ENCODE results near the gene PVR. TPM values are rescaled to one million over a fixed set of nuclear protein-coding genes. Genes with fewer than 3 reads are reported as not detected.
"Not testable (repeated sequence)": the region's sequence is repeated elsewhere in the genome, so short reads cannot be mapped to it uniquely, and the experiment has no call there.

PVR gene
- total RNA-seq, 2 experiments from 2014 or later = 8.9 to 9.8 TPM

- Mint-ChIP-seq H3K4me1 (ENCODE audit: low read depth) (no peaks in the 10 kb centered on the region), H3K36me3 (ENCODE audit: low read depth) (no peaks in the 10 kb centered on the region), H3K4me3 (no peak within 1 kb of the TSS), H3K27ac (no peak within 1 kb of the TSS), H3K27me3 (ENCODE audit: low read depth) (no peaks in the 10 kb centered on the region), H3K9me3 (no peaks in the 10 kb centered on the region)
- CTCF ChIA-PET = no interaction called here
- intact Hi-C loops (cut with micrococcal nuclease) = no loop called here
- DNase-seq = no peak
Observed at GRCh38 chr19:44671400-44671799, 27.7 kb downstream of the PVR start, which contains the start of gene CEACAM19. Gene CEACAM19 (plus strand): TSS chr19:44671482. CDS start chr19:44671932, 450 bp downstream.

GRCh38 chr19:44672226-44672625 is 28.5 kb downstream of the PVR start:
- Mint-ChIP-seq H3K36me3 (ENCODE audit: low read depth) (no peaks in the 10 kb centered on the region), H3K4me3 (no peak overlapping the region), H3K4me1 (ENCODE audit: low read depth) (no peaks in the 10 kb centered on the region), H3K9me3 (no peaks in the 10 kb centered on the region), H3K27me3 (ENCODE audit: low read depth) (no peaks in the 10 kb centered on the region), H3K27ac (no peak overlapping the region)
- DNase-seq = no peak
- intact Hi-C loops (cut with micrococcal nuclease) = no loop called here
- CTCF ChIA-PET = interaction anchor here (0.6 kb wide), 1 partner anchor 17 kb away, joined by 3 read pairs; no protein-coding TSS in a partner anchor

- no peaks in the 10 kb centered on the region for H3K27me3 Mint-ChIP-seq (ENCODE audit: low read depth)
Observed at GRCh38 chr19:44673510-44673909, 29.8 kb downstream of the PVR start.

GRCh38 chr19:44675521-44675920 is 31.8 kb downstream of the PVR start:
- no peak for DNase-seq
- intact Hi-C loops (cut with micrococcal nuclease) = no loop called here

More at GRCh38 chr19:44673510-44673909, 29.8 kb downstream of the PVR start:
- Mint-ChIP-seq H3K36me3 (ENCODE audit: low read depth) (no peaks in the 10 kb centered on the region), H3K4me1 (ENCODE audit: low read depth) (no peaks in the 10 kb centered on the region), H3K4me3 (no peak overlapping the region), H3K9me3 (no peaks in the 10 kb centered on the region), H3K27ac (no peak overlapping the region)
- intact Hi-C loops (cut with micrococcal nuclease) = no loop called here
- CTCF ChIA-PET = interaction anchor here (0.6 kb wide), 1 partner anchor 16 kb away, joined by 3 read pairs; no protein-coding TSS in a partner anchor
- no peak for DNase-seq

GRCh38 chr19:44677019-44677811 is 33.5 kb downstream of the PVR start:
- Mint-ChIP-seq H3K27me3 (ENCODE audit: low read depth) (no peaks in the 10 kb centered on the region), H3K4me1 (ENCODE audit: low read depth) (no peaks in the 10 kb centered on the region), H3K4me3 (no peak overlapping the region), H3K27ac (no peak overlapping the region), H3K36me3 (ENCODE audit: low read depth) (no peaks in the 10 kb centered on the region), H3K9me3 (no peaks in the 10 kb centered on the region)
- CTCF ChIA-PET = interaction anchor here (1.4 kb wide), 1 partner anchor 23 kb away, joined by 3 read pairs; no protein-coding TSS in a partner anchor
- intact Hi-C loops (cut with micrococcal nuclease) = no loop called here
- DNase-seq = no peak

More at GRCh38 chr19:44675521-44675920, 31.8 kb downstream of the PVR start:
- CTCF ChIA-PET = interaction anchor here (1.4 kb wide), 1 partner anchor 21 kb away, joined by 3 read pairs; no protein-coding TSS in a partner anchor
- H3K4me1 Mint-ChIP-seq (ENCODE audit: low read depth) = no peaks in the 10 kb centered on the region
- H3K27me3 Mint-ChIP-seq (ENCODE audit: low read depth) = no peaks in the 10 kb centered on the region
- H3K27ac Mint-ChIP-seq = no peak overlapping the region
- H3K4me3 Mint-ChIP-seq = no peak overlapping the region
- no peaks in the 10 kb centered on the region for H3K36me3 Mint-ChIP-seq (ENCODE audit: low read depth)
- H3K9me3 Mint-ChIP-seq = no peaks in the 10 kb centered on the region

- Mint-ChIP-seq H3K4me1 (ENCODE audit: low read depth) (peaks cover 6% of the 10 kb centered on the region), H3K4me3 (no peak overlapping the region), H3K27ac (no peak overlapping the region), H3K27me3 (ENCODE audit: low read depth) (no peaks in the 10 kb centered on the region), H3K36me3 (ENCODE audit: low read depth) (no peaks in the 10 kb centered on the region), H3K9me3 (no peaks in the 10 kb centered on the region)
- intact Hi-C loops (cut with micrococcal nuclease) = no loop called here
- no peak for DNase-seq
- CTCF ChIA-PET = interaction anchor here (0.8 to 1.7 kb wide), 3 partner anchors 9 to 90 kb away, joined by 5 to 6 read pairs (median 6); no protein-coding TSS in a partner anchor
Observed at GRCh38 chr19:44680536-44680935, 36.8 kb downstream of the PVR start.

GRCh38 chr19:44681992-44682790 is 38.5 kb downstream of the PVR start:
- CTCF ChIA-PET = interaction anchor here (1.2 to 1.4 kb wide), 3 partner anchors 42 to 111 kb away, joined by 4 to 5 read pairs (median 5); no protein-coding TSS in a partner anchor
- H3K4me1 Mint-ChIP-seq (ENCODE audit: low read depth) = peaks cover 8% of the 10 kb centered on the region
- intact Hi-C loops (cut with micrococcal nuclease) = no loop called here

GRCh38 chr19:44682807-44683206 is 39.1 kb downstream of the PVR start:
- H3K27ac Mint-ChIP-seq = no peak overlapping the region
- H3K4me1 Mint-ChIP-seq (ENCODE audit: low read depth) = peaks cover 8% of the 10 kb centered on the region
- CTCF ChIA-PET = interaction anchor here (1.3 to 1.4 kb wide), 2 partner anchors 41 to 112 kb away, joined by 4 to 5 read pairs; no protein-coding TSS in a partner anchor
- no peaks in the 10 kb centered on the region for H3K36me3 Mint-ChIP-seq (ENCODE audit: low read depth)
- intact Hi-C loops (cut with micrococcal nuclease) = no loop called here
- no peak overlapping the region for H3K4me3 Mint-ChIP-seq
- DNase-seq = no peak
- H3K9me3 Mint-ChIP-seq = no peaks in the 10 kb centered on the region
- H3K27me3 Mint-ChIP-seq (ENCODE audit: low read depth) = peaks cover 1% of the 10 kb centered on the region

More at GRCh38 chr19:44681992-44682790, 38.5 kb downstream of the PVR start:
- Mint-ChIP-seq H3K4me3 (no peak overlapping the region), H3K27ac (no peak overlapping the region), H3K9me3 (no peaks in the 10 kb centered on the region), H3K27me3 (ENCODE audit: low read depth) (no peaks in the 10 kb centered on the region), H3K36me3 (ENCODE audit: low read depth) (no peaks in the 10 kb centered on the region)
- DNase-seq = no peak

- H3K27ac Mint-ChIP-seq = no peak overlapping the region
- H3K4me1 Mint-ChIP-seq (ENCODE audit: low read depth) = peaks cover 8% of the 10 kb centered on the region
- CTCF ChIA-PET = no interaction called here
- H3K36me3 Mint-ChIP-seq (ENCODE audit: low read depth) = no peaks in the 10 kb centered on the region
- no peaks in the 10 kb centered on the region for H3K9me3 Mint-ChIP-seq
- no peak overlapping the region for H3K4me3 Mint-ChIP-seq
- intact Hi-C loops (cut with micrococcal nuclease) = no loop called here
- DNase-seq = no peak
- peaks cover 6% of the 10 kb centered on the region for H3K27me3 Mint-ChIP-seq (ENCODE audit: low read depth)
Observed at GRCh38 chr19:44683434-44684210, 39.9 kb downstream of the PVR start.

GRCh38 chr19:44684396-44684795 is 40.7 kb downstream of the PVR start:
- H3K9me3 Mint-ChIP-seq; CTCF ChIA-PET; H3K27me3 Mint-ChIP-seq (ENCODE audit: low read depth); intact Hi-C loops (cut with micrococcal nuclease); DNase-seq; H3K27ac Mint-ChIP-seq; H3K4me3 Mint-ChIP-seq; H3K36me3 Mint-ChIP-seq (ENCODE audit: low read depth): not testable (repeated sequence)
- peaks cover 13% of the 10 kb centered on the region for H3K4me1 Mint-ChIP-seq (ENCODE audit: low read depth)

- H3K4me3 Mint-ChIP-seq = no peak overlapping the region
- CTCF ChIA-PET = interaction anchor here (0.9 kb wide), 1 partner anchor 31 kb away, joined by 3 read pairs; no protein-coding TSS in a partner anchor
- DNase-seq = peak; percentile 51
- peaks cover 21% of the 10 kb centered on the region for H3K4me1 Mint-ChIP-seq (ENCODE audit: low read depth)
- peaks cover 6% of the 10 kb centered on the region for H3K27me3 Mint-ChIP-seq (ENCODE audit: low read depth)
- intact Hi-C loops (cut with micrococcal nuclease) = no loop called here
- H3K27ac Mint-ChIP-seq = no peak overlapping the region
- no peaks in the 10 kb centered on the region for H3K36me3 Mint-ChIP-seq (ENCODE audit: low read depth)
- H3K9me3 Mint-ChIP-seq = no peaks in the 10 kb centered on the region
Observed at GRCh38 chr19:44684892-44685863, 41.5 kb downstream of the PVR start.

Measured in activated naive CD4-positive, alpha-beta T cell treated with anti-CD3 and anti-CD28 coated beads for 36 hours (primary cell).